ENCODE results near the gene DNAH12.
"Not testable (repeated sequence)": the region's sequence is repeated elsewhere in the genome, so short reads cannot be mapped to it uniquely, and the experiment has no call there.

- not testable (repeated sequence) for TF ChIP-seq EZH2phosphoT487 (IDR thresholded peaks at IDR 0.05; ENCODE audit: insufficient read depth, low read depth); EZH2 (IDR thresholded peaks at IDR 0.05; ENCODE audit: insufficient read depth, poor library complexity, severe bottlenecking)
Observed at GRCh38 chr3:57338272-57339070, 205.7 kb downstream of the DNAH12 start.
